ENCODE data around the gene SLC27A6. TPM values are rescaled to one million over a fixed set of nuclear protein-coding genes. Genes with fewer than 3 reads are reported as not detected.

The SLC27A6 gene
- total RNA-seq, 4 donors from 2014 or later: 2.1 to 16.8 (median 3.1) TPM; not detected in 1

DNA sequence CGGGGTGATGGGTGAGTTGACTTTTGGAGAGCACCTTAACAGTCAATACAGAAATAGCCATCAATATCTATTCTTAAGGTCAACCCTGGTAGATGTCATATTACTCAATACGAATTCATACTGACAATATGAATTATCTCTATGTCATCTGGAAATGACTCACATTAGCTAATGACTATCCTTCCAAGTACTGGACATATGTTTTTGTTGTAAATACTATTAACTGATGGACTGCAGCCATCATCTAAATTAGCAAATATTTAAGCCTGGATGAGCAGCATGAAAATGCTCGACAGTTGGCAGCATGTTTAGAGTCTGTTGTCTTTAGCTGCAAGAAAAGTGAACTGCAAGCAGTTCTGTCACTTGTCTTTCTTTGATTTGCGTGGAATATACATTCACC, 109.6 kb downstream of the SLC27A6 start:
- Histone ChIP-seq H3K27me3 (no peaks in the 10 kb centered on the region), H3K4me3 (no peak overlapping the region), H3K27ac (no peak overlapping the region), H3K4me1 (no peaks in the 10 kb centered on the region), H3K36me3 (no peaks in the 10 kb centered on the region), H3K9me3 (no peaks in the 10 kb centered on the region)
- TF ChIP-seq, protein P1, sequence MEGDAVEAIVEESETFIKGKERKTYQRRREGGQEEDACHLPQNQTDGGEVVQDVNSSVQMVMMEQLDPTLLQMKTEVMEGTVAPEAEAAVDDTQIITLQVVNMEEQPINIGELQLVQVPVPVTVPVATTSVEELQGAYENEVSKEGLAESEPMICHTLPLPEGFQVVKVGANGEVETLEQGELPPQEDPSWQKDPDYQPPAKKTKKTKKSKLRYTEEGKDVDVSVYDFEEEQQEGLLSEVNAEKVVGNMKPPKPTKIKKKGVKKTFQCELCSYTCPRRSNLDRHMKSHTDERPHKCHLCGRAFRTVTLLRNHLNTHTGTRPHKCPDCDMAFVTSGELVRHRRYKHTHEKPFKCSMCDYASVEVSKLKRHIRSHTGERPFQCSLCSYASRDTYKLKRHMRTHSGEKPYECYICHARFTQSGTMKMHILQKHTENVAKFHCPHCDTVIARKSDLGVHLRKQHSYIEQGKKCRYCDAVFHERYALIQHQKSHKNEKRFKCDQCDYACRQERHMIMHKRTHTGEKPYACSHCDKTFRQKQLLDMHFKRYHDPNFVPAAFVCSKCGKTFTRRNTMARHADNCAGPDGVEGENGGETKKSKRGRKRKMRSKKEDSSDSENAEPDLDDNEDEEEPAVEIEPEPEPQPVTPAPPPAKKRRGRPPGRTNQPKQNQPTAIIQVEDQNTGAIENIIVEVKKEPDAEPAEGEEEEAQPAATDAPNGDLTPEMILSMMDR (IDR thresholded peaks at IDR 0.05): no peak
- no peak for TF ChIP-seq POLR2A (IDR thresholded peaks at IDR 0.05)
- intact Hi-C loops (cut with DNase I; ENCODE audit: low total_unique reads): no loop called here
- DNase-seq: no peak

DNA sequence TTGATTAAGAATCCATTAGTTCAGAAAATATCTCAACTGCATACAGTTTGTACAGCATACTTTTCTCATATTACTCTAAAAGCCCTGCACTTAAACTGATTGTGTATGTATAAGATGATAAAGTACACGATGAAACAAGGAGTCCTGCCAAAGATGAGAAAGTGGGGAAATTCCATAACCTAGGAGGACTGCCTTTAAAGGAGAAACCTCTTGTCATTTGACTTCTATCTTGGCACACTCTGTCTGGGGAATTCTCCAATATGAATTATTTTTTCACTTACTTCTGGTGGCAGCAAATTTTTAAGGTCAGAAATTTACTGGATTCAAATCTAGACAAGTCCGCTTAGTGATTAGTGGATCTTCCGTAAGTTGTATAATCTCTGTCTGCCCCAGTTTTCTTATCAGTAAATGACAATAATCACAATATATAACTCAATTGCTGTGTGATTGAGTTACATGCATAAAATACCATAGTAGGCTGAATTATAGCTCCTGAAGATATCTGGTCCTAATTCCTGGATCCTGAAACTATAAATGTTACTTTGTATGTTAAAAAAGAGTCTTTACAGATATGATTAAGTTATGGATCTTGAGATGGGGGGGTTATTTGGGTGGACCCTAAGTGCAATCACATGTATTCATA, 112.3 kb downstream of the SLC27A6 start:
- no peak for DNase-seq
- TF ChIP-seq, protein P1 (IDR thresholded peaks at IDR 0.05): no peak
- TF ChIP-seq POLR2A (IDR thresholded peaks at IDR 0.05): no peak
- H3K9me3 ChIP-seq: no peaks in the 10 kb centered on the region
- no peaks in the 10 kb centered on the region for H3K4me1 ChIP-seq
- intact Hi-C loops (cut with DNase I; ENCODE audit: low total_unique reads): no loop called here
- no peaks in the 10 kb centered on the region for H3K36me3 ChIP-seq
- no peak overlapping the region for H3K4me3 ChIP-seq
- no peaks in the 10 kb centered on the region for H3K27me3 ChIP-seq
- no peak overlapping the region for H3K27ac ChIP-seq

DNA sequence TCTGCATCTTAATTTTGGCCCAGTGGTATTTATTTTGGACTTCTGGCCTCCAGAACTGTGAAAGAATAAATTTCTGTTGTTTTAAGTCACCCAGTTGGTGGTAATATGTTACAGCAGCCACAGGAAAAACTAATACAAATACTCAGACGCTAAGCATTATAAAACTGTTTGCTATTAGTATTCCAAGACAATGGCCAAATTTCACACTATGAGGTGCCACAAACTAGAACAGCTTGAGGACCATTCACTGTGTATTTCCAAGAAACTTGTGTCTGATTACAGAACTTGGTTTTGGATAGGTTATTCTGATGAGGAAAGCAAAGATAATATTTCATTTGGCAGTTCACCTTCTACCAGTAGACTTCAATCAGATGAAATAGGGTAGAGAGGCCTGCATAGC, 113.0 kb downstream of the SLC27A6 start:
- H3K36me3 ChIP-seq: no peaks in the 10 kb centered on the region
- TF ChIP-seq, protein P1 (IDR thresholded peaks at IDR 0.05): no peak
- TF ChIP-seq POLR2A (IDR thresholded peaks at IDR 0.05): no peak
- H3K27ac ChIP-seq: no peak overlapping the region
- H3K4me3 ChIP-seq: no peak overlapping the region
- no peaks in the 10 kb centered on the region for H3K27me3 ChIP-seq
- no peaks in the 10 kb centered on the region for H3K4me1 ChIP-seq
- no peak for DNase-seq
- intact Hi-C loops (cut with DNase I; ENCODE audit: low total_unique reads): no loop called here
- H3K9me3 ChIP-seq: no peaks in the 10 kb centered on the region

DNA sequence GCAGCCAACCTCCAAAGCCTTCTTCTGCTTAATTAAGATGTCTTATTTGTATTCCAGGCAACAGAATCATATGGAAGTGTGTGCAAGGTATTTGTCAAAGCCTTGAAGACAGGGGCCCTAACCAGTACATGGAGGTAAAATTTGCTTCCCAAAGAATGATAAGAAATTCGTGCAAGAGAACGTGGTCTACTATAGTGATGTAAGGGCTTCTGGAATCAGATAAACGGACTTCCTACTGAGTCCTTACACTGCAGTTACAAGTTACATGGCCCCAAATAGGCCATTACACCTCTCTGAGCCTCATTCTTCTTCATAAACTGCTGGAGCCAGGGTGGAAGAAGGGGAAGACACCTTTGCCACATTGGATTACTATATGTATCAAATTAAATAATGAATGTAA, 113.4 kb downstream of the SLC27A6 start:
- Histone ChIP-seq H3K36me3 (no peaks in the 10 kb centered on the region), H3K27me3 (no peaks in the 10 kb centered on the region), H3K4me1 (no peaks in the 10 kb centered on the region), H3K27ac (no peak overlapping the region), H3K4me3 (no peak overlapping the region), H3K9me3 (no peaks in the 10 kb centered on the region)
- intact Hi-C loops (cut with DNase I; ENCODE audit: low total_unique reads): no loop called here
- no peak for DNase-seq
- TF ChIP-seq, protein P1 (IDR thresholded peaks at IDR 0.05): no peak
- TF ChIP-seq POLR2A (IDR thresholded peaks at IDR 0.05): no peak

DNA sequence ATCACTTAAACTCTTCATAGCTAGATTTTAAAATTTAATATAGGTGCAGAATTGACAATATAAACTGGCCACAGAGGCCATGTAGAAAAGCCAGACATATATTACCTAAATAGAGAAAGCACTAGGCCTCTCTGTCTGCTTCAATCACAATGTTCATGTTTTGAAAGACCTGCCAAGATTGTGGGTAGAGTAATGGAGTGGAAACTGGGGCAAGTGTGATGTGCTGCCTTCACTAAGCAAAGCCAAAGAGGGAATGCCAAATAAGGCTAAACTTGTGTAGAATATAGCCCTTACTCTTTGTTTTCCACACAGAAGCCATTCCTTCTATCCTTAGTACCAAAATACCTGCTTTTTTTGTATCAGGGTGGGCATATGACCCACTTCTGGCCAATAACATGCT, 114.2 kb downstream of the SLC27A6 start:
- TF ChIP-seq POLR2A (IDR thresholded peaks at IDR 0.05): no peak
- TF ChIP-seq, protein P1 (IDR thresholded peaks at IDR 0.05): no peak
- Histone ChIP-seq H3K4me1 (no peaks in the 10 kb centered on the region), H3K36me3 (no peaks in the 10 kb centered on the region), H3K27me3 (no peaks in the 10 kb centered on the region), H3K27ac (no peak overlapping the region), H3K9me3 (no peaks in the 10 kb centered on the region), H3K4me3 (no peak overlapping the region)
- DNase-seq: no peak
- intact Hi-C loops (cut with DNase I; ENCODE audit: low total_unique reads): no loop called here
